Testis (tissue), 3 donors: Measurements from ENCODE around the gene NBPF4. TPM values are rescaled to one million over a fixed set of nuclear protein-coding genes. Genes with fewer than 3 reads are reported as not detected.
"Not testable (repeated sequence)": the region's sequence is repeated elsewhere in the genome, so short reads cannot be mapped to it uniquely, and the experiment has no call there.

Experiments used
- DNase-seq: peaks from one replicate; pipeline ENCODE4 v3.0.0-alpha.2; 2019
- H3K27ac ChIP-seq, 2 donors: fragments of 200-600 bp; sonication (generic); one replicate each; pipeline ENCODE4 v1.5.1; 2019
- H3K27me3 ChIP-seq: fragments of 200-600 bp; sonication (generic); one replicate; pipeline ENCODE4 v1.5.1; 2019
- H3K36me3 ChIP-seq: fragments of 200-600 bp; sonication (generic); one replicate; pipeline ENCODE4 v1.5.1; 2017; ENCODE audit warnings: low read depth; ENCODE audit errors: missing control alignments
- H3K4me1 ChIP-seq: fragments of 200-600 bp; sonication (generic); one replicate; pipeline ENCODE4 v1.5.1; 2019
- H3K4me3 ChIP-seq, 2 donors: fragments of 200-600 bp; sonication (generic); one replicate each; pipeline ENCODE4 v1.5.1; 2017 to 2019
- H3K9me3 ChIP-seq: fragments of 200-600 bp; sonication (generic); one replicate; pipeline ENCODE4 v1.5.1; 2017
- CTCF ChIP-seq, 3 experiments: fragments of 450-650 bp in 2 of 3; fragments of 200-600 bp in 1 of 3; sonication (generic) in 1 of 3; IDR thresholded peaks; one replicate each; pipeline ENCODE4 v1.5.1; 2016 to 2019; ENCODE audit warnings: antibody characterized with exemption in 3 of 3, mild to moderate bottlenecking in 2 of 3, moderate library complexity in 1 of 3
- POLR2A ChIP-seq: fragments of 450-650 bp; IDR thresholded peaks from one replicate; pipeline ENCODE4 v1.6.1; 2017; ENCODE audit warnings: antibody characterized with exemption, mild to moderate bottlenecking, moderate library complexity
- WGBS, 2 donors: methylation state at CpG; one replicate each; pipeline ENCODE4 v1.1.5; 2018; 5-methylcytosine and 5-hydroxymethylcytosine counted together
- intact Hi-C: fragments of 100-400 bp; cut with DNase I; formaldehyde crosslinking; loops from one replicate; pipeline ENCODE4 v1.15.1; 2023; ENCODE audit warnings: low total_unique reads
- polyA plus RNA-seq: library from polyadenylated mRNA; stranded (reverse); fragments of 350-450 nt; fragmentation: Illumina TruSeq; extraction: RNeasy Lipid Tissue Mini Kit (QIAGEN cat#74804); gene quantifications from one replicate; pipeline ENCODE4 v1.2.3, GENCODE V29; 2014; ENCODE audit warnings: low read depth, low replicate concordance; ENCODE audit not compliant: insufficient read depth
- total RNA-seq, 2 donors: library from RNA; depleted of rRNA; stranded (reverse); fragments of >200 nt; gene quantifications; one replicate each; pipeline ENCODE4 v1.2.3, GENCODE V29; 2016

NBPF4 gene
- total and polyA plus RNA-seq, 3 donors from 2014 or later: 2.5 to 10.5 (median 6.9) TPM

GRCh38 chr1:108211014-108211413 lies 32.9 kb downstream of the NBPF4 start:
- 80 to 86% methylated on average over 1 of the region's 1 CpG for WGBS, 2 donors

GRCh38 chr1:108209456-108210108 lies 34.3 kb downstream of the NBPF4 start:
- no peaks in the 10 kb centered on the region for H3K27me3 ChIP-seq

More at GRCh38 chr1:108211014-108211413, 32.9 kb downstream of the NBPF4 start:
- Histone ChIP-seq H3K36me3 (no peaks in the 10 kb centered on the region), H3K9me3 (no peaks in the 10 kb centered on the region), H3K4me3 (no peak overlapping the region), H3K4me1 (no peaks in the 10 kb centered on the region), H3K27me3 (no peaks in the 10 kb centered on the region), H3K27ac (no peak overlapping the region)
- no peak for DNase-seq
- no peak for TF ChIP-seq POLR2A
- TF ChIP-seq CTCF (IDR thresholded peaks at IDR 0.05): no peak
- intact Hi-C loops: no loop called here

GRCh38 chr1:108208724-108209446 lies 35.0 kb downstream of the NBPF4 start:
- Histone ChIP-seq H3K27ac (no peak overlapping the region), H3K9me3 (no peaks in the 10 kb centered on the region), H3K4me1 (no peaks in the 10 kb centered on the region), H3K4me3 (no peak overlapping the region), H3K36me3 (no peaks in the 10 kb centered on the region), H3K27me3 (no peaks in the 10 kb centered on the region)
- TF ChIP-seq POLR2A: no peak
- no peak for TF ChIP-seq CTCF (IDR thresholded peaks at IDR 0.05)
- no peak for DNase-seq
- intact Hi-C loops: no loop called here
- 69 to 73% methylated on average over 11 of the region's 11 CpGs for WGBS, 2 donors

More at GRCh38 chr1:108209456-108210108, 34.3 kb downstream of the NBPF4 start:
- intact Hi-C loops: no loop called here
- no peaks in the 10 kb centered on the region for H3K36me3 ChIP-seq
- H3K9me3 ChIP-seq: no peaks in the 10 kb centered on the region
- no peak overlapping the region for H3K27ac ChIP-seq
- H3K4me1 ChIP-seq: no peaks in the 10 kb centered on the region
- no peak for DNase-seq
- TF ChIP-seq CTCF (IDR thresholded peaks at IDR 0.05) (no peak), POLR2A (no peak)
- WGBS, 2 donors: 76 to 88% methylated on average over 8 to 11 of the region's 11 CpGs
- no peak overlapping the region for H3K4me3 ChIP-seq

GRCh38 chr1:108203582-108203981 lies 40.3 kb downstream of the NBPF4 start:
- 81 to 91% methylated on average over 3 of the region's 3 CpGs for WGBS, 2 donors
- H3K27ac ChIP-seq, H3K4me3 ChIP-seq, H3K9me3 ChIP-seq, H3K36me3 ChIP-seq, H3K4me1 ChIP-seq, DNase-seq, intact Hi-C loops, H3K27me3 ChIP-seq: not testable (repeated sequence)

GRCh38 chr1:108201687-108202086 lies 42.2 kb downstream of the NBPF4 start:
- 47 to 50% methylated on average over 5 of the region's 5 CpGs for WGBS, 2 donors
- no peak for DNase-seq
- H3K27ac ChIP-seq: peak overlapping the region in 1 of 2 donors; percentile 93
- no peak overlapping the region for H3K4me3 ChIP-seq
- TF ChIP-seq CTCF (IDR thresholded peaks at IDR 0.05) (no peak), POLR2A (no peak)
- H3K9me3 ChIP-seq: no peaks in the 10 kb centered on the region
- intact Hi-C loops: no loop called here
- H3K36me3 ChIP-seq: no peaks in the 10 kb centered on the region
- H3K27me3 ChIP-seq: no peaks in the 10 kb centered on the region
- no peaks in the 10 kb centered on the region for H3K4me1 ChIP-seq
